Measurements from ENCODE around the gene HNRNPH1.

- TF ChIP-seq RAD21 (IDR thresholded peaks at IDR 0.05; ENCODE audit: low read depth) (no peak), EGR1 (IDR thresholded peaks at IDR 0.05) (no peak), TCF12 (IDR thresholded peaks at IDR 0.05; ENCODE audit: low read depth) (no peak), EP300 (IDR thresholded peaks at IDR 0.05; ENCODE audit: borderline replicate concordance) (no peak), NFIC (IDR thresholded peaks at IDR 0.05) (no peak), CEBPB (IDR thresholded peaks at IDR 0.05) (no peak), ZBTB7A (IDR thresholded peaks at IDR 0.05; ENCODE audit: low read depth) (no peak), USF1 (IDR thresholded peaks at IDR 0.05) (no peak), CREB1 (IDR thresholded peaks at IDR 0.05; ENCODE audit: low read depth) (no peak)
Measured at GRCh38 chr5:179608131-179608581, 15.3 kb downstream of the HNRNPH1 start.
